Calu3 (cell line): ENCODE measurements around the gene HDAC4. TPM values are rescaled to one million over a fixed set of nuclear protein-coding genes. Genes with fewer than 3 reads are reported as not detected.

Experiments used
- BruUV-seq: library from RNA; stranded (reverse); fragments of 400-500 nt; replicated peaks from 2 replicates; lab custom pipeline; 2021; lab: Mats Ljungman, UMichigan
- CTCF ChIA-PET: fragments of 300-600 bp; sonication (Branson Sonifier 250); formaldehyde crosslinking; loops from one replicate; lab custom pipeline; 2022; ENCODE audit warnings: antibody characterized with exemption; lab: Charles Lee
- DNase-seq: peaks from one replicate; pipeline ENCODE4 v3.0.0; 2022
- H3K27ac Mint-ChIP-seq: one replicate; pipeline ENCODE4 v1.8.0; 2022; ENCODE audit warnings: mixed read lengths; ENCODE audit not compliant: unreplicated experiment
- H3K27me3 Mint-ChIP-seq: one replicate; pipeline ENCODE4 v1.8.0; 2022; ENCODE audit warnings: mixed read lengths; ENCODE audit not compliant: unreplicated experiment
- H3K36me3 Mint-ChIP-seq: one replicate; pipeline ENCODE4 v1.8.0; 2022; ENCODE audit warnings: mild to moderate bottlenecking, moderate library complexity, mixed read lengths; ENCODE audit not compliant: insufficient read depth, unreplicated experiment
- H3K4me1 Mint-ChIP-seq: one replicate; pipeline ENCODE4 v1.8.0; 2022; ENCODE audit warnings: mild to moderate bottlenecking, low read depth, mixed read lengths; ENCODE audit not compliant: unreplicated experiment
- H3K4me3 Mint-ChIP-seq: one replicate; pipeline ENCODE4 v1.8.0; 2022; ENCODE audit warnings: mild to moderate bottlenecking, low read depth, moderate library complexity, mixed read lengths; ENCODE audit not compliant: unreplicated experiment
- H3K9me3 Mint-ChIP-seq: one replicate; pipeline ENCODE4 v1.8.0; 2022; ENCODE audit warnings: low read depth, mixed read lengths; ENCODE audit not compliant: unreplicated experiment
- intact Hi-C: fragments of 100-400 bp; cut with micrococcal nuclease; formaldehyde crosslinking; loops from one replicate; pipeline ENCODE4 v1.10.0; 2022; ENCODE audit not compliant: unreplicated experiment
- total RNA-seq: library from RNA; stranded (reverse); gene quantifications from 2 replicates; pipeline ENCODE4 v1.2.3, GENCODE V29; 2022
- TF ChIP-seq, protein P1 (sequence below): fragments of 200-600 bp; IDR thresholded peaks from one replicate; pipeline ENCODE4 v1.8.0; 2022; ENCODE audit warnings: antibody characterized with exemption; ENCODE audit not compliant: unreplicated experiment

The HDAC4 gene
- total RNA-seq, 1 experiment from 2014 or later = 39.6 TPM

DNA sequence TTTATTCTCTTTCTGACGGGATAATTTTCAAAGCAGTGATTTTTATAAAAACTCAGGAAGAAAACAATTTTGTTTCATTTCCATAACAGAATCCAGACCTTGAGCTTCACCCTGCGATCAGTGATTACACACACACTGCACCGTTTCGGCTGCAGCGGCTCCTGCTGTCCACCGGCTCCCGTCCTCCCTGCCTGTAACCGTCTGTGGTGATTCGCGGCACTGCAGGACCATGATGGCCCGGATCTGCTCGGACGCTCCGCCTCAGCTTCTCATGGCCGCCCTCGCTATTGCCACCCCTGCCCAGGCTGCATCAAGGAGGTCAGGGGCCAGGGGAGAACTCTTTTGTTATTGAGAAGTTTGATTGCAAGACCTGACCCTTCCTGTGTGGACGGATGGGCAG is 306.9 kb downstream of the HDAC4 start:
- Mint-ChIP-seq H3K4me3 (no peak overlapping the region), H3K27me3 (no peaks in the 10 kb centered on the region), H3K36me3 (peaks cover 12% of the 10 kb centered on the region), H3K4me1 (no peaks in the 10 kb centered on the region), H3K27ac (no peak overlapping the region), H3K9me3 (no peaks in the 10 kb centered on the region)
- no peak for DNase-seq
- CTCF ChIA-PET = no interaction called here
- no TSS peak for BruUV-seq
- TF ChIP-seq, protein P1, sequence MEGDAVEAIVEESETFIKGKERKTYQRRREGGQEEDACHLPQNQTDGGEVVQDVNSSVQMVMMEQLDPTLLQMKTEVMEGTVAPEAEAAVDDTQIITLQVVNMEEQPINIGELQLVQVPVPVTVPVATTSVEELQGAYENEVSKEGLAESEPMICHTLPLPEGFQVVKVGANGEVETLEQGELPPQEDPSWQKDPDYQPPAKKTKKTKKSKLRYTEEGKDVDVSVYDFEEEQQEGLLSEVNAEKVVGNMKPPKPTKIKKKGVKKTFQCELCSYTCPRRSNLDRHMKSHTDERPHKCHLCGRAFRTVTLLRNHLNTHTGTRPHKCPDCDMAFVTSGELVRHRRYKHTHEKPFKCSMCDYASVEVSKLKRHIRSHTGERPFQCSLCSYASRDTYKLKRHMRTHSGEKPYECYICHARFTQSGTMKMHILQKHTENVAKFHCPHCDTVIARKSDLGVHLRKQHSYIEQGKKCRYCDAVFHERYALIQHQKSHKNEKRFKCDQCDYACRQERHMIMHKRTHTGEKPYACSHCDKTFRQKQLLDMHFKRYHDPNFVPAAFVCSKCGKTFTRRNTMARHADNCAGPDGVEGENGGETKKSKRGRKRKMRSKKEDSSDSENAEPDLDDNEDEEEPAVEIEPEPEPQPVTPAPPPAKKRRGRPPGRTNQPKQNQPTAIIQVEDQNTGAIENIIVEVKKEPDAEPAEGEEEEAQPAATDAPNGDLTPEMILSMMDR = no peak
- intact Hi-C loops = no loop called here

DNA sequence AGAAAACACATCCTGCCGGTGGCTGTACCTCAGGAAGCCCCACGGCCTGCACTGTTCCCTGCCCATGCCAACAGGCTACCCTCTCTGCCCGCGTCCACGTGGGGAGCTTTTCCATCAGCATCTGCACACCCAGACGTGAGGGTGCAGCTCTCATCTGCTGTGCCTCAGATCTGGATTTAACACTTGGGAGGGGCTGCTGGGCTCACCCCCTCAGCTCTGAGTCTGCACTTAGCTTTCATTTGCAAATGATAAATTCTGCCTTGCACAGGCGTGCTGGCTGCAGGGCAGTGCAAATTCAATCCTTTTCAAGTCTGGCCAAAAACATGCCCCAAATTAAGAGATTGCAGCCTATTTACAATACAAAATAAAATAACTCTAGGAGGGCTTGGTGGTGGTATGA is 307.3 kb downstream of the HDAC4 start:
- Mint-ChIP-seq H3K27ac (no peak overlapping the region), H3K9me3 (no peaks in the 10 kb centered on the region), H3K27me3 (no peaks in the 10 kb centered on the region), H3K36me3 (peaks cover 12% of the 10 kb centered on the region), H3K4me1 (no peaks in the 10 kb centered on the region), H3K4me3 (no peak overlapping the region)
- intact Hi-C loops = no loop called here
- TF ChIP-seq, protein P1 = no peak
- BruUV-seq = no TSS peak
- no peak for DNase-seq
- CTCF ChIA-PET = no interaction called here

DNA sequence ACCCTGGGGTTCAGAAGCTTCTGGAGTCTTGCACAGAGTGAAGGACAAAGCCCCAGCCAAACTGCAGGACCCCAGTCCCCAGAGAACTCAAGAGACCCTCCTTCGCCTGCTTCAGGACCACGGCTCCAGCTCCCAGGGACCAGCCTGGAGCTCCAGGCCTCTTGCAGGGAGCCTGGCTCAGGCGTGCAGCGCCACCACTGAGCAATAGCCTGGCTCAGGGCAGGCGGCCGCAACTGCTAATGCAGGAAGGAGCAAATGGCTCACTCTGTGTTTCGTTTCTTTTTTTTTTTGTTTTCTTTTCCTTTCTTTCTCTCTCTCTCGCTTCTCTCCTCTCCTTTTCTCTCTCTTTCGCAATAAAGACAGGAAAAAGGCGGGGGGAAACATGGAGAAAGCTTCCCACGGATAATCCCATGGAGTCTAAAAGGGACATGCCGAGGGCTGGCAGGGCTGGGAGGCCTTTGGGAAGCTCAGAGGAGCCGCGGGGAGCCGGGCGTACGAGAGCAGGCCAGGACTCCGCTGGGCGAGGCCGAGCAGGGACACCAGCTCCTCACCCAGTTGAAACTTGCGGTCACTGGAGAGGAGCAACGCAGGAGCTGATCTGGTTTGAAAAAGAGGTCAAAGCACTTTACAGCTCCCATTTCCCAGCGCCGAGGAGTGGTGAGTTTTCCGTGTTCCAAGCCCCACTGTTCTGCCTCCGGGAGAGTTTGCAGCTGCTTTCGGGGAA is 308.1 kb downstream of the HDAC4 start:
- Mint-ChIP-seq H3K27ac (no peak overlapping the region), H3K27me3 (no peaks in the 10 kb centered on the region), H3K4me3 (no peak overlapping the region), H3K9me3 (no peaks in the 10 kb centered on the region), H3K36me3 (peaks cover 12% of the 10 kb centered on the region), H3K4me1 (no peaks in the 10 kb centered on the region)
- BruUV-seq = no TSS peak
- TF ChIP-seq, protein P1 = no peak
- intact Hi-C loops = no loop called here
- CTCF ChIA-PET = interaction anchor here (0.7 kb wide), 1 partner anchor 509 kb away, joined by 4 read pairs; no protein-coding TSS in a partner anchor
- DNase-seq = no peak

DNA sequence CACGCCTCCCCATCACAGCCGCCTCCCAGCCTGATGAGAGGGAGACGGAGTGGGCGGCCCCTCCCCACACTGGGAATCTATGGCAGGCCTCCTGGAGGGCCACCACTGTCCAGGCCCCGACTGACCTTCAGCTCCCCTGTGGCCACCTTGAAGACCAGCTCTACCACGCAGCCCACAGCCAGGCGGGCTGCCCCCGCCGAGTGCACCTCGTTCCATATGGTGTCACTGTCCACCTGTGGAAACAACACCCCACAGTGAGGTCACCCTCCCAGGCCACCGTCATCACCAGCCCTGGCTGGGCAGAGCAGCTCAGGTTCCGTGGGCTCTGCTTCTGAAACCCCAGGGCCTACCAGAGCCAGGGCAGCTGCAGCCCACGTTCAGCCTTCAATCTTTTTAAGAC is 310.9 kb downstream of the HDAC4 start:
- CTCF ChIA-PET = interaction anchor here (0.6 kb wide), 1 partner anchor 614 kb away, joined by 4 read pairs; no protein-coding TSS in a partner anchor
- peaks cover 4% of the 10 kb centered on the region for H3K36me3 Mint-ChIP-seq
- H3K9me3 Mint-ChIP-seq = no peaks in the 10 kb centered on the region
- no TSS peak for BruUV-seq
- H3K27ac Mint-ChIP-seq = no peak overlapping the region
- intact Hi-C loops = no loop called here
- no peaks in the 10 kb centered on the region for H3K27me3 Mint-ChIP-seq
- no peaks in the 10 kb centered on the region for H3K4me1 Mint-ChIP-seq
- no peak overlapping the region for H3K4me3 Mint-ChIP-seq
- TF ChIP-seq, protein P1 = no peak
- DNase-seq = no peak
